ENCODE data around the gene SAE1.
A peak's percentile ranks its signal among the peaks of the same experiment; 100 is the strongest.

Gene SAE1

DNA sequence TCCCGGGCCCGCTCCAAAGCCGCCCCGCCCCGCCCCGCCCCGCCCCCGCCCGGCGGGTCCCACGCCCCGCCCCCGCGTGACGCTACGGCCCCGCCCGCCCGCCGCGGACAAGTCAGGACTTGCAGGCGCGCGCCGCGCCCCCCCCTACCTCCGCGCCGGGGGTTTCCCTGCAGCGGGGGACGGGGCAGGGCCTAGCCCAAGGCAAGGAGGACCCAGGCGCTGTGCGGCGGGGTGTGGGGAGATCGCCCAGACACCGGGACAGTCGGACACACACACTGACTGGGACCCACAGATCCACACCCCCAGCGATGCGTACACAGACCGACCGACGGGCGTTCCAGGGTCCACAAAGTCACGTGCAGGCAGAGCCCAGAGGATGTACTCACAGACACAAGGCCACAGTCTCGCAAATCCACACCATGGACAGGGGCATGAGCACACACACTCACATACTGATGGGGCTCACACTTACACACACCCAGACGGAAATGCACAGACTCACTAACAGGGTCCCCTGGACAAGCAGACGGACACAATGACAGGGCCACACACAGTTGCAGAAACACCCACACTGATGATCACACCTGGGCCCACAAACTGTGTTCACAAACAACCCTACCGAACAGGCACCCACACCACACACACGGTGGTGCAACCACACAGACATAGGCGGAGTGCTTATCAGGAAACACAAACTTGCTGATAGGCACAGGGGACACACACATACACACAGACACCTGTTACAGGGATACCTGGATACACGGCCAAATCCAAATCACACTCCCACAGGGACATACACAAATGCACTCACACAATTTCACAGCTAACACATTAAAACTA is 100.8 kb downstream of the SAE1 start:
- no peaks in the 10 kb centered on the region for H3K36me3 Mint-ChIP-seq (ENCODE audit: low read depth)
- H3K4me3 Mint-ChIP-seq, result peak overlapping the region; percentile 80
- H3K9me3 Mint-ChIP-seq, result no peaks in the 10 kb centered on the region
- TF ChIP-seq, protein P1, sequence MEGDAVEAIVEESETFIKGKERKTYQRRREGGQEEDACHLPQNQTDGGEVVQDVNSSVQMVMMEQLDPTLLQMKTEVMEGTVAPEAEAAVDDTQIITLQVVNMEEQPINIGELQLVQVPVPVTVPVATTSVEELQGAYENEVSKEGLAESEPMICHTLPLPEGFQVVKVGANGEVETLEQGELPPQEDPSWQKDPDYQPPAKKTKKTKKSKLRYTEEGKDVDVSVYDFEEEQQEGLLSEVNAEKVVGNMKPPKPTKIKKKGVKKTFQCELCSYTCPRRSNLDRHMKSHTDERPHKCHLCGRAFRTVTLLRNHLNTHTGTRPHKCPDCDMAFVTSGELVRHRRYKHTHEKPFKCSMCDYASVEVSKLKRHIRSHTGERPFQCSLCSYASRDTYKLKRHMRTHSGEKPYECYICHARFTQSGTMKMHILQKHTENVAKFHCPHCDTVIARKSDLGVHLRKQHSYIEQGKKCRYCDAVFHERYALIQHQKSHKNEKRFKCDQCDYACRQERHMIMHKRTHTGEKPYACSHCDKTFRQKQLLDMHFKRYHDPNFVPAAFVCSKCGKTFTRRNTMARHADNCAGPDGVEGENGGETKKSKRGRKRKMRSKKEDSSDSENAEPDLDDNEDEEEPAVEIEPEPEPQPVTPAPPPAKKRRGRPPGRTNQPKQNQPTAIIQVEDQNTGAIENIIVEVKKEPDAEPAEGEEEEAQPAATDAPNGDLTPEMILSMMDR (IDR thresholded peaks at IDR 0.05), result no peak
- H3K27me3 Mint-ChIP-seq (ENCODE audit: low read depth, poor library complexity), result peaks cover 14% of the 10 kb centered on the region
- peak overlapping the region; percentile 62 for H3K27ac Mint-ChIP-seq
- H3K4me1 Mint-ChIP-seq, result peaks cover 19% of the 10 kb centered on the region
- peak; percentile 93 for DNase-seq

GRCh38 chr19:47232422-47233211 is 102.0 kb downstream of the SAE1 start:
- TF ChIP-seq, protein P1 (IDR thresholded peaks at IDR 0.05), result no peak
- no peak for DNase-seq
- Mint-ChIP-seq H3K4me1 (peaks cover 19% of the 10 kb centered on the region), H3K27me3 (ENCODE audit: low read depth, poor library complexity) (peaks cover 22% of the 10 kb centered on the region), H3K36me3 (ENCODE audit: low read depth) (no peaks in the 10 kb centered on the region), H3K4me3 (peak overlapping the region; percentile 80), H3K27ac (peak overlapping the region; percentile 62), H3K9me3 (no peaks in the 10 kb centered on the region)

GRCh38 chr19:47236072-47236675 is 105.5 kb downstream of the SAE1 start:
- no peaks in the 10 kb centered on the region for H3K9me3 Mint-ChIP-seq
- no peak overlapping the region for H3K4me3 Mint-ChIP-seq
- peak overlapping the region; percentile 62 for H3K27ac Mint-ChIP-seq
- no peak for DNase-seq
- TF ChIP-seq, protein P1 (IDR thresholded peaks at IDR 0.05), result no peak
- H3K27me3 Mint-ChIP-seq (ENCODE audit: low read depth, poor library complexity), result peaks cover 40% of the 10 kb centered on the region
- peaks cover 26% of the 10 kb centered on the region for H3K4me1 Mint-ChIP-seq
- H3K36me3 Mint-ChIP-seq (ENCODE audit: low read depth), result no peaks in the 10 kb centered on the region

GRCh38 chr19:47239152-47239551 is 108.5 kb downstream of the SAE1 start:
- TF ChIP-seq, protein P1 (IDR thresholded peaks at IDR 0.05), result no peak
- Mint-ChIP-seq H3K36me3 (ENCODE audit: low read depth) (no peaks in the 10 kb centered on the region), H3K4me1 (peaks cover 7% of the 10 kb centered on the region), H3K27ac (no peak overlapping the region), H3K4me3 (peak overlapping the region; percentile 78), H3K9me3 (no peaks in the 10 kb centered on the region), H3K27me3 (ENCODE audit: low read depth, poor library complexity) (peaks cover 33% of the 10 kb centered on the region)
- no peak for DNase-seq

GRCh38 chr19:47239610-47240296 is 109.1 kb downstream of the SAE1 start:
- Mint-ChIP-seq H3K4me1 (peaks cover 7% of the 10 kb centered on the region), H3K27ac (no peak overlapping the region), H3K9me3 (no peaks in the 10 kb centered on the region), H3K36me3 (ENCODE audit: low read depth) (no peaks in the 10 kb centered on the region), H3K27me3 (ENCODE audit: low read depth, poor library complexity) (peaks cover 38% of the 10 kb centered on the region), H3K4me3 (peak overlapping the region; percentile 64)
- peak; percentile 83 for DNase-seq
- TF ChIP-seq, protein P1 (IDR thresholded peaks at IDR 0.05), result no peak

Measured in nephron progenitor cell (in vitro differentiated cells).